Panc1 (cell line): ENCODE measurements around the gene CYGB. TPM values are rescaled to one million over a fixed set of nuclear protein-coding genes. Genes with fewer than 3 reads are reported as not detected.
A peak's percentile ranks its signal among the peaks of the same experiment; 100 is the strongest.
"Not testable (repeated sequence)": the region's sequence is repeated elsewhere in the genome, so short reads cannot be mapped to it uniquely, and the experiment has no call there.

Experiments
- ATAC-seq: fragments of 200-7000 bp; cut with Tn5 transposase; 2 replicates; pipeline ENCODE4 v1.9.1; 2020; ENCODE audit warnings: mild to moderate bottlenecking, moderate library complexity
- BruUV-seq: library from RNA; stranded (reverse); fragments of 400-500 nt; replicated peaks from 2 replicates; lab custom pipeline; 2021; lab: Mats Ljungman, UMichigan
- CTCF ChIA-PET: fragments of 300-600 bp; sonication (Branson Sonifier 250); formaldehyde crosslinking; loops from one replicate; lab custom pipeline; 2022; ENCODE audit warnings: antibody characterized with exemption; lab: Charles Lee
- POLR2A ChIA-PET: fragments of 300-600 bp; sonication (Branson Sonifier 250); formaldehyde crosslinking; loops from one replicate; lab custom pipeline; 2022; ENCODE audit warnings: antibody characterized with exemption; lab: Charles Lee
- DNase-seq: peaks from one replicate; pipeline ENCODE4 v3.0.0-alpha.2; 2010; ENCODE audit warnings: low read depth, low spot score
- H3K27ac ChIP-seq: 2 replicates; pipeline ENCODE4 v1.5.1; 2011; ENCODE audit warnings: mild to moderate bottlenecking, low read length, inconsistent platforms
- H3K27me3 ChIP-seq: fragments of 200-500 bp; sonication (Bioruptor generic); 2 replicates; pipeline ENCODE4 v1.6.0; 2014; ENCODE audit warnings: low read length, inconsistent platforms; ENCODE audit not compliant: control insufficient read depth, insufficient read depth
- H3K36me3 ChIP-seq: fragments of 200-500 bp; sonication (Bioruptor generic); 2 replicates; pipeline ENCODE4 v1.5.1; 2014; ENCODE audit warnings: inconsistent platforms, mild to moderate bottlenecking, low read length, moderate library complexity; ENCODE audit not compliant: control insufficient read depth, insufficient read depth
- H3K4me1 ChIP-seq: 2 replicates; pipeline ENCODE4 v1.5.1; 2011; ENCODE audit warnings: inconsistent platforms, mild to moderate bottlenecking, low read length, moderate library complexity; ENCODE audit not compliant: control insufficient read depth, insufficient read depth
- H3K4me3 ChIP-seq, 2 experiments: 2 replicates each; pipeline ENCODE4 v1.5.1; 2011 to 2012; ENCODE audit warnings: low read depth in 2 of 2, low read length in 2 of 2, mild to moderate bottlenecking in 2 of 2, inconsistent platforms in 1 of 2, moderate library complexity in 1 of 2
- H3K9me3 ChIP-seq: fragments of 200-500 bp; sonication (Bioruptor generic); 2 replicates; pipeline ENCODE4 v1.5.1; 2014; ENCODE audit warnings: low read depth, mild to moderate bottlenecking, inconsistent platforms, low read length, moderate library complexity; ENCODE audit not compliant: control insufficient read depth, insufficient read depth
- POLR2AphosphoS5 ChIP-seq: IDR thresholded peaks from 2 replicates; pipeline ENCODE4 v1.6.1; 2012; ENCODE audit warnings: mild to moderate bottlenecking, low read depth, low read length, moderate library complexity
- SIN3A ChIP-seq: IDR thresholded peaks from 2 replicates; pipeline ENCODE4 v1.6.1; 2012; ENCODE audit warnings: low read depth, mild to moderate bottlenecking, low read length, moderate library complexity, borderline replicate concordance; ENCODE audit not compliant: insufficient read depth
- in situ Hi-C: cut with HindIII; loops from 2 replicates; pipeline ENCODE4 v1.10.0; 2016; ENCODE audit warnings: low sequenced_read_pairs, low pct_unique_long_range_greater_than_20kb
- intact Hi-C: fragments of 100-400 bp; cut with micrococcal nuclease; formaldehyde crosslinking; loops from one replicate; pipeline ENCODE4 v1.10.0; 2022; ENCODE audit not compliant: unreplicated experiment
- total RNA-seq: library from RNA; stranded (reverse); gene quantifications from one replicate; pipeline ENCODE4 v1.2.1, GENCODE V29; 2021; ENCODE audit not compliant: unreplicated experiment
- TF ChIP-seq, protein P1 (sequence below), 2 experiments: IDR thresholded peaks; 2 replicates each; pipeline ENCODE4 v1.6.1; 2011 to 2012; ENCODE audit warnings: low read depth in 2 of 2, control low read depth in 1 of 2, low read length in 1 of 2, mild to moderate bottlenecking in 1 of 2, moderate library complexity in 1 of 2; ENCODE audit not compliant: insufficient read depth in 1 of 2
- TF ChIP-seq, protein P2 (sequence below): fragments of 450-650 bp; IDR thresholded peaks from 2 replicates; pipeline ENCODE4 v1.5.1; 2017; ENCODE audit warnings: mild to moderate bottlenecking

The CYGB gene
- total RNA-seq, 1 experiment from 2014 or later, result 6.0 TPM

DNA sequence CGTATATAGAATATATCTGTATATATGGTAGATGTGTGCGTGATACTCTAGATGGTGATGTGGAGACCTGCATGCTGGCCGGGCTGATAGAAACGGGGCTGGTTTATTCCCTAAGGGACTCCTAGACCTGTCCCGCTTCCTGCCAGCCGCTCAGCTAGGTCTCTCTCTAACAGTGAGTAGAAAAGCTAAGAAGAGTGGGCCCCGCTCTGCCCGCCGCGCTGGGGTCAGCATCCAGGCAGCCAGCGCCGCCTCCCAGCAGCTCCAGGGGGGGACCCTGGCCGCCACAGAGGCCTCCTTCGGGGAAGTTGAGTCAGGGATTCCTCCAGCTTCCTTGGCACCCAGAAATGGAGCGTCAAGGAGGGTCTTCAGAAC lies 9.4 kb downstream of the CYGB start:
- no peaks in the 10 kb centered on the region for H3K27me3 ChIP-seq
- H3K4me1 ChIP-seq, result peaks cover 39% of the 10 kb centered on the region
- H3K4me3 ChIP-seq, result no peak overlapping the region
- TF ChIP-seq, protein P1, sequence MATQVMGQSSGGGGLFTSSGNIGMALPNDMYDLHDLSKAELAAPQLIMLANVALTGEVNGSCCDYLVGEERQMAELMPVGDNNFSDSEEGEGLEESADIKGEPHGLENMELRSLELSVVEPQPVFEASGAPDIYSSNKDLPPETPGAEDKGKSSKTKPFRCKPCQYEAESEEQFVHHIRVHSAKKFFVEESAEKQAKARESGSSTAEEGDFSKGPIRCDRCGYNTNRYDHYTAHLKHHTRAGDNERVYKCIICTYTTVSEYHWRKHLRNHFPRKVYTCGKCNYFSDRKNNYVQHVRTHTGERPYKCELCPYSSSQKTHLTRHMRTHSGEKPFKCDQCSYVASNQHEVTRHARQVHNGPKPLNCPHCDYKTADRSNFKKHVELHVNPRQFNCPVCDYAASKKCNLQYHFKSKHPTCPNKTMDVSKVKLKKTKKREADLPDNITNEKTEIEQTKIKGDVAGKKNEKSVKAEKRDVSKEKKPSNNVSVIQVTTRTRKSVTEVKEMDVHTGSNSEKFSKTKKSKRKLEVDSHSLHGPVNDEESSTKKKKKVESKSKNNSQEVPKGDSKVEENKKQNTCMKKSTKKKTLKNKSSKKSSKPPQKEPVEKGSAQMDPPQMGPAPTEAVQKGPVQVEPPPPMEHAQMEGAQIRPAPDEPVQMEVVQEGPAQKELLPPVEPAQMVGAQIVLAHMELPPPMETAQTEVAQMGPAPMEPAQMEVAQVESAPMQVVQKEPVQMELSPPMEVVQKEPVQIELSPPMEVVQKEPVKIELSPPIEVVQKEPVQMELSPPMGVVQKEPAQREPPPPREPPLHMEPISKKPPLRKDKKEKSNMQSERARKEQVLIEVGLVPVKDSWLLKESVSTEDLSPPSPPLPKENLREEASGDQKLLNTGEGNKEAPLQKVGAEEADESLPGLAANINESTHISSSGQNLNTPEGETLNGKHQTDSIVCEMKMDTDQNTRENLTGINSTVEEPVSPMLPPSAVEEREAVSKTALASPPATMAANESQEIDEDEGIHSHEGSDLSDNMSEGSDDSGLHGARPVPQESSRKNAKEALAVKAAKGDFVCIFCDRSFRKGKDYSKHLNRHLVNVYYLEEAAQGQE (IDR thresholded peaks at IDR 0.05; ENCODE audit: insufficient read depth in 1 of 2, low read depth in 2 of 2, low read length in 1 of 2), result no peak
- TF ChIP-seq POLR2AphosphoS5, result no peak
- CTCF ChIA-PET, result interaction anchor here (0.5 to 2.4 kb wide), 8 partner anchors 12 to 748 kb away, joined by 3 to 11 read pairs (median 4); partner anchors contain the start of gene PRCD
- in situ Hi-C loops, result no loop called here
- intact Hi-C loops, result no loop called here
- DNase-seq, result no peak
- ATAC-seq, result peak; percentile 49
- POLR2A ChIA-PET, result interaction anchor here (0.8 kb wide), 1 partner anchor 15 kb away, joined by 4 read pairs; no protein-coding TSS in a partner anchor
- no TSS peak for BruUV-seq
- H3K27ac ChIP-seq, result peak overlapping the region; percentile 29; the same call in 1 of the 2 replicates
- no peaks in the 10 kb centered on the region for H3K9me3 ChIP-seq
- H3K36me3 ChIP-seq, result no peaks in the 10 kb centered on the region

DNA sequence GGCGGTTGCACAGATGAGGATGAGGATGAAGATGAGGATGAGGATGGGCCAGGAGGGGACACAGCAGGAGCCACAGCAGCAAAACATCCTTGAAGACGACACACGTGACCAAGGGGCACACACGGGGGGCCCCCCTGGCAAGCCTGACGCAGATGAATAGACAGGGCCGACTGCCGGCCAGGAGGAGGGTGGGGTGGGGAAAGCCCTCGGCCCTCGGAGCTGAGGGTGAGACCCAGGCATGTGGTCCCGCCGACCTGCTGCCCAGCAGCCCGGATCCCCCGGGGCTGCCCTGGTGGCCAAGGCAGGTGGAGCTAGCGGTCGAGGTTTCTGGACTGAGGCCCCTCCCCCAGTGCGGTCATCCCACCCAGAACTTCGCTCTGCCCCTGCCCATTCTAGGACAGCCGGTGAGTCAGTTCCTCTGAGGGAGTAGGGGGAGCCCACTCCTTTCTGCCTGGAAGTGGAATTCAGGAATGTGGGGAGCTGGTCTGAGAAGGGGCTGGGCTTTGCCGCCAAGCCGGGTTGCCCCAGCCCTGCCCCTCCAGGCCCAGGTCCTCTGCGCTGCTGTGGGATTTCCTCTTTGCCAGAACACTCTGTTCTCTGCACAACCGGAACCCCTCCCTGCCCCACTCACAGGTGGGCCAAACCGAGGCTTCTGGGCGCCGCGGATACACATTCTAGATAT lies 9.9 kb downstream of the CYGB start:
- DNase-seq, result no peak
- ChIA-PET POLR2A (no interaction called here), CTCF (interaction anchor here (0.6 to 2.4 kb wide), 5 partner anchors 13 to 749 kb away, joined by 3 to 11 read pairs (median 4); partner anchors contain the start of gene PRCD)
- H3K36me3 ChIP-seq, result no peaks in the 10 kb centered on the region
- TF ChIP-seq POLR2AphosphoS5, result no peak
- TF ChIP-seq, protein P2, sequence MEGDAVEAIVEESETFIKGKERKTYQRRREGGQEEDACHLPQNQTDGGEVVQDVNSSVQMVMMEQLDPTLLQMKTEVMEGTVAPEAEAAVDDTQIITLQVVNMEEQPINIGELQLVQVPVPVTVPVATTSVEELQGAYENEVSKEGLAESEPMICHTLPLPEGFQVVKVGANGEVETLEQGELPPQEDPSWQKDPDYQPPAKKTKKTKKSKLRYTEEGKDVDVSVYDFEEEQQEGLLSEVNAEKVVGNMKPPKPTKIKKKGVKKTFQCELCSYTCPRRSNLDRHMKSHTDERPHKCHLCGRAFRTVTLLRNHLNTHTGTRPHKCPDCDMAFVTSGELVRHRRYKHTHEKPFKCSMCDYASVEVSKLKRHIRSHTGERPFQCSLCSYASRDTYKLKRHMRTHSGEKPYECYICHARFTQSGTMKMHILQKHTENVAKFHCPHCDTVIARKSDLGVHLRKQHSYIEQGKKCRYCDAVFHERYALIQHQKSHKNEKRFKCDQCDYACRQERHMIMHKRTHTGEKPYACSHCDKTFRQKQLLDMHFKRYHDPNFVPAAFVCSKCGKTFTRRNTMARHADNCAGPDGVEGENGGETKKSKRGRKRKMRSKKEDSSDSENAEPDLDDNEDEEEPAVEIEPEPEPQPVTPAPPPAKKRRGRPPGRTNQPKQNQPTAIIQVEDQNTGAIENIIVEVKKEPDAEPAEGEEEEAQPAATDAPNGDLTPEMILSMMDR, result no peak
- TF ChIP-seq, protein P1 (IDR thresholded peaks at IDR 0.05; ENCODE audit: insufficient read depth in 1 of 2, low read depth in 2 of 2, low read length in 1 of 2), result no peak
- TF ChIP-seq SIN3A, result no peak
- no peaks in the 10 kb centered on the region for H3K9me3 ChIP-seq
- no peak overlapping the region for H3K4me3 ChIP-seq
- H3K4me1 ChIP-seq, result peaks cover 38% of the 10 kb centered on the region
- intact Hi-C loops, result no loop called here
- peak; percentile 28 for ATAC-seq
- in situ Hi-C loops, result no loop called here
- H3K27ac ChIP-seq, result 0 out of 2 replicates have a peak overlapping the region, but pooled peaks have one; percentile 29
- H3K27me3 ChIP-seq, result no peaks in the 10 kb centered on the region
- no TSS peak for BruUV-seq

DNA sequence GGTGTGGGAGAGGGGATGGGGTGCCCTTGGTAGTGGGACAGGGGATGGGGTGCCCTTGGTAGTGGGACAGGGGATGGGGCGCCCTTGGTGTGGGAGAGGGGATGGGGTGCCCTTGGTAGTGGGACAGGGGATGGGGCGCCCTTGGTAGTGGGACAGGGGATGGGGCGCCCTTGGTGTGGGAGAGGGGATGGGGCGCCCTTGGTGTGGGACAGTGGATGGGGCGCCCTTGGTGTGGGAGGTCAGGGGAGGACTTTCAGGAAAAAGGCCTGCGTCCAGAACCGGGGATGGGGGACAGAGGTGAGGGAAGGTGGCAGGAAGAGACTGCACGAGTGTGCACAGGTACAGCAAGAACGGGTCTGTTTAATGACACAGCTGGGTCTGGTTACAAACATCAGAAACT lies 10.5 kb downstream of the CYGB start:
- DNase-seq, BruUV-seq, H3K9me3 ChIP-seq, POLR2A ChIA-PET, ATAC-seq, H3K27me3 ChIP-seq, H3K36me3 ChIP-seq, in situ Hi-C loops, intact Hi-C loops, H3K4me3 ChIP-seq, H3K27ac ChIP-seq: not testable (repeated sequence)
- CTCF ChIA-PET, result interaction anchor here (1.3 to 2.4 kb wide), 3 partner anchors 13 to 22 kb away, joined by 4 to 11 read pairs (median 6); partner anchors contain the start of gene PRCD
- H3K4me1 ChIP-seq, result peaks cover 38% of the 10 kb centered on the region

DNA sequence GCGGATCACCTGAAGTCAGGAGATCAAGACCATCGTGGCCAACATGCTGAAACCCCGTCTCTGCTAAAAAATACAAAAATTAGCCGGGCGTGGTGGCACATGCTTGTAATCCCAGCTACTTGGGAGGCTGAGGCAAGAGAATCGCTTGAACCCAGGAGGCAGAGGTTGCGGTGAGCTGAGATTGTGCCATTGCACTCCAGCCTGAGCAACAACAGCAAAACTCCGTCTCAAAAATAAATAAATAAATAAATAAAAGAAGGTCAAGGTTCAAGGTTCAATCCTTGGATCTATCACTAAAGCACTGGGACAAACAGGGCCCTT lies 12.0 kb downstream of the CYGB start:
- in situ Hi-C loops, intact Hi-C loops: not testable (repeated sequence)
- CTCF ChIA-PET, result interaction anchor here (0.7 to 1.2 kb wide), 2 partner anchors 21 to 140 kb away, joined by 3 to 5 read pairs; no protein-coding TSS in a partner anchor

More for the DNA sequence above, 12.0 kb downstream of the CYGB start:
- BruUV-seq, H3K4me3 ChIP-seq, H3K27ac ChIP-seq, H3K9me3 ChIP-seq, POLR2A ChIA-PET, H3K36me3 ChIP-seq, DNase-seq, ATAC-seq, H3K27me3 ChIP-seq: not testable (repeated sequence)
- peaks cover 34% of the 10 kb centered on the region for H3K4me1 ChIP-seq
